Measurements from ENCODE around the gene VKORC1L1. TPM values are rescaled to one million over a fixed set of nuclear protein-coding genes. Genes with fewer than 3 reads are reported as not detected.
"Not testable (repeated sequence)": the region's sequence is repeated elsewhere in the genome, so short reads cannot be mapped to it uniquely, and the experiment has no call there.

The VKORC1L1 gene
- total RNA-seq, result 10 to 100 TPM; 13.5 to 13.8 TPM

DNA sequence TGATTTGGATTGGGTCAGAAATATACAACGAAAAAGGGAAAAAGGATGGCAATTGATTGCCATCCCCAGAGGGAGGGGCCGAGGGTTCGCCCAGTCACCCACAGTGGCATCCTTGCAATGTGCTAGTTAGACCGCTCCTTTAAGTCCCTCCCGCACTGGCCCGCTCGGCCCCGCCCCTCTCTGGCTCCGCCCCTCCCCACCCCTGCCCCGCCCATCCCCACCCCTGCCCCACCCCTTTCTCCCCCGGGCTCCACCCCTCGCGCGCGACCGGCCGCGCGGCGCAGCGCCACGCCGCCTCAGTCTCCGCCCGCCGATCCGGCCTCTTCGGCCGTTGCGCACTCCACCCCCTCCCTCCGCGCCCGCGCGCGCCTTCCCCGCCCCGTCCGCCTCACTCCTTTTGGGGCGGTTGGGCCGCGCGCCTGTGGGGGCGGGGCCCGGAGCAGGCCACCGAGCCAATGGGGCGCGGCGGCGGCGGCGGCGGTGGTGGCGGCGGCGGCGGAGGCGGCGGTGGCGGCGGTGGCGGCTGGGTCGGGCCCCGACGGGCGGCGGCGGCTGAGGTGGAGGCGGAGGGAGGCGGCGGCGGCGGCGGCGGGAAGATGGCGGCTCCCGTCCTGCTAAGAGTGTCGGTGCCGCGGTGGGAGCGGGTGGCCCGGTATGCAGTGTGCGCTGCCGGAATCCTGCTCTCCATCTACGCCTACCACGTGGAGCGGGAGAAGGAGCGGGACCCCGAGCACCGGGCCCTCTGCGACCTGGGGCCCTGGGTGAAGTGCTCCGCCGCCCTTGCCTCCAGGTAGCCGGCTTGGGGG lies at the start of gene VKORC1L1:
Gene VKORC1L1 (plus strand): TSS at position 299 of the 806 bp plus-strand sequence. CDS start 298 bp downstream, at position 597.
- POLR2A ChIA-PET, result no interaction called here
- Mint-ChIP-seq H3K27me3 (no peaks in the 10 kb centered on the region), H3K36me3 (ENCODE audit: low read depth) (peaks cover 1% of the 10 kb centered on the region), H3K9me3 (no peaks in the 10 kb centered on the region), H3K27ac (peak within 1 kb of the TSS; percentile 72), H3K4me3 (peak within 1 kb of the TSS; percentile 89), H3K4me1 (ENCODE audit: low read depth) (peaks cover 8% of the 10 kb centered on the region)
- DNase-seq (peak; percentile 94), ATAC-seq (peak; percentile 94)
- intact Hi-C loops (cut with micrococcal nuclease), result no loop called here
- TF ChIP-seq, protein P1, sequence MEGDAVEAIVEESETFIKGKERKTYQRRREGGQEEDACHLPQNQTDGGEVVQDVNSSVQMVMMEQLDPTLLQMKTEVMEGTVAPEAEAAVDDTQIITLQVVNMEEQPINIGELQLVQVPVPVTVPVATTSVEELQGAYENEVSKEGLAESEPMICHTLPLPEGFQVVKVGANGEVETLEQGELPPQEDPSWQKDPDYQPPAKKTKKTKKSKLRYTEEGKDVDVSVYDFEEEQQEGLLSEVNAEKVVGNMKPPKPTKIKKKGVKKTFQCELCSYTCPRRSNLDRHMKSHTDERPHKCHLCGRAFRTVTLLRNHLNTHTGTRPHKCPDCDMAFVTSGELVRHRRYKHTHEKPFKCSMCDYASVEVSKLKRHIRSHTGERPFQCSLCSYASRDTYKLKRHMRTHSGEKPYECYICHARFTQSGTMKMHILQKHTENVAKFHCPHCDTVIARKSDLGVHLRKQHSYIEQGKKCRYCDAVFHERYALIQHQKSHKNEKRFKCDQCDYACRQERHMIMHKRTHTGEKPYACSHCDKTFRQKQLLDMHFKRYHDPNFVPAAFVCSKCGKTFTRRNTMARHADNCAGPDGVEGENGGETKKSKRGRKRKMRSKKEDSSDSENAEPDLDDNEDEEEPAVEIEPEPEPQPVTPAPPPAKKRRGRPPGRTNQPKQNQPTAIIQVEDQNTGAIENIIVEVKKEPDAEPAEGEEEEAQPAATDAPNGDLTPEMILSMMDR (IDR thresholded peaks at IDR 0.05), result no peak
- CTCF ChIA-PET, result no interaction called here

DNA sequence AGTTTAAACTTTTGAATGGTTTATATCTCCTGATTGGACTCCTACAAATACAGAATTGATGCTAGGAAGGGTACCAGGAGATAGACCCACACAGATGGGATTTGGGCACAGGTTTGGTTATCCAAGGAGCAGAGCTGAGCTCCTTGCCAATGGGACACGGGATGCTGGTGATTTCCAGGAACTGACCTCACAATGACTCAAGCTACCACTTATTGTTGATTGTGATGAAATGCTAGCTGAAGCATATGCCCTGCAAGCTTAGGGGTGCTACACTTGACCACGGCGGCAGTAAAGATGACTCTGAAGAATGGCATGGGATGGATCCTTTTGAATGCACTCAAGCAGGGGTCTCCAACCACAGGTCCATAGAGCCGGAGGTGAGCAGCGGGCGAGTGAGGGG lies 45.5 kb upstream of the VKORC1L1 start:
- intact Hi-C loops (cut with micrococcal nuclease), result no loop called here

DNA sequence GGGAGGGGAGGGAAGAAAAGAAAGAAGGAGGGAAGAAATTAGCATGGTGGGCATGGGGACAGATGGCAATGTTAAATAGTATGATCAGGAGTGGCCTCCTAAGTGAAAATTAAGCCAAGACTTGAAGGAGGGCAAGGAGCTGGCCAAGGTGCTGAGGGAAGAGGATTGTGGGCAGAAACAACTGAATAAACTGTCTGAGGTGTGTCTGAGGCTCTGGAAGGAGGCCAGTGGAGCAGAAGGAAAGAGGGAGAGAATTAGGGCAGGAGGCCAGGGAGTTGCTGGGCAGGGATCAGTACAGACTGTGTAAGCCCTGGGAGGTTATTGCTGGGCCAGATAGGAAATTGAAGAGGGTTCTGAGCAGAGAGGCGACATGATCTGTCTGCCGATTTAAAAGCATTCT lies 40.6 kb upstream of the VKORC1L1 start:
- Mint-ChIP-seq H3K36me3 (ENCODE audit: low read depth) (no peaks in the 10 kb centered on the region), H3K27ac (no peak overlapping the region), H3K4me3 (no peak overlapping the region), H3K4me1 (ENCODE audit: low read depth) (peaks cover 4% of the 10 kb centered on the region), H3K9me3 (no peaks in the 10 kb centered on the region), H3K27me3 (no peaks in the 10 kb centered on the region)
- TF ChIP-seq, protein P1 (IDR thresholded peaks at IDR 0.05), result no peak
- POLR2A ChIA-PET, result no interaction called here
- no peak for ATAC-seq
- DNase-seq, result peak; percentile 19
- intact Hi-C loops (cut with micrococcal nuclease), result no loop called here
- CTCF ChIA-PET, result no interaction called here

More for the DNA sequence above, 45.5 kb upstream of the VKORC1L1 start:
- POLR2A ChIA-PET, result no interaction called here
- H3K9me3 Mint-ChIP-seq, result no peaks in the 10 kb centered on the region
- DNase-seq (no peak), ATAC-seq (no peak)
- TF ChIP-seq, protein P1 (IDR thresholded peaks at IDR 0.05), result no peak
- H3K36me3 Mint-ChIP-seq (ENCODE audit: low read depth), result no peaks in the 10 kb centered on the region
- no peak overlapping the region for H3K4me3 Mint-ChIP-seq
- no peak overlapping the region for H3K27ac Mint-ChIP-seq
- CTCF ChIA-PET, result interaction anchor here (0.7 kb wide), 1 partner anchor 844 kb away, joined by 3 read pairs; no protein-coding TSS in a partner anchor
- H3K27me3 Mint-ChIP-seq, result no peaks in the 10 kb centered on the region
- no peaks in the 10 kb centered on the region for H3K4me1 Mint-ChIP-seq (ENCODE audit: low read depth)

DNA sequence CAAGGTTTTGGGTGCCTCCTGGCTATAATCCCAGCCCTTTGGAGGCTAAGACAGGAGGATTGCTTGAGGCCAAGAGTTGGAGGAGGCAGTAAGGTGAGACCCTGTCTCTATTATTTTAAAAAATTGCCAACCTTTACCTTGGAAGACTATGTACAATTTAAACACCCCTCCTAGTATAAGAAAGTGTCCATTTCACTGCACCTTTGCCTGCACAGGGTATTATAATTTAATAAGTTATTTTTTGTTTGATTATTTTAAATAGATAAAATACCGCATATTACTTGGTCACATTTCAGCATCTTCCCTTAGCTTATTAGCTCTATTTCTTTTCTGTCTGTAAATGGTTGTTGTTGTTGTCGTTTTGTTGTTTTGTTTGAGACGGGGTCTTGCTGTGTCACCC lies 36.2 kb upstream of the VKORC1L1 start:
- POLR2A ChIA-PET; H3K36me3 Mint-ChIP-seq (ENCODE audit: low read depth); H3K27me3 Mint-ChIP-seq; ATAC-seq; H3K9me3 Mint-ChIP-seq; DNase-seq; H3K4me1 Mint-ChIP-seq (ENCODE audit: low read depth); CTCF ChIA-PET; intact Hi-C loops (cut with micrococcal nuclease); H3K27ac Mint-ChIP-seq; H3K4me3 Mint-ChIP-seq: not testable (repeated sequence)

DNA sequence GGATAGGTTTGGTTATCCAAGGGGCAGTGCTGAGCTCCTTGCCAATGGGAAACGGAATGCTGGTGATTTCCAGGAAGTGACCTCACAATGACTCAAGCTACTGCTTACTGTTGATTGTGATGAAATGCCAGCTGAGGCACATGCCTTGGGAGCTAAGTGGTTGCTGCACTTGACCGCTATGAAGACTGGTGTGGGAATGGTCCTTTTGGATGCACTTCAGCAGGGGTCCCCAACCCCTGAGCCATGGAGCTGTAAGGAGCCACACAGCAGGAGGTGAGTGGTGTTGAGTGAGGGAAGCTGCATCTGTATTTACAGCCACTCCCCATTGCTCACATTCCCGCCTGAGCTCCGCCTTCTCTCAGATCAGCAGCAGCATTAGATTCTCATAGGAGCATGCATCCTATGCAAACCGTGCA lies 35.3 kb upstream of the VKORC1L1 start:
- CTCF ChIA-PET, result interaction anchor here (0.7 kb wide), 1 partner anchor 115 kb away, joined by 4 read pairs; no protein-coding TSS in a partner anchor
- H3K27me3 Mint-ChIP-seq; POLR2A ChIA-PET; intact Hi-C loops (cut with micrococcal nuclease); H3K4me3 Mint-ChIP-seq; H3K4me1 Mint-ChIP-seq (ENCODE audit: low read depth); H3K9me3 Mint-ChIP-seq; H3K36me3 Mint-ChIP-seq (ENCODE audit: low read depth); ATAC-seq; DNase-seq; H3K27ac Mint-ChIP-seq: not testable (repeated sequence)

DNA sequence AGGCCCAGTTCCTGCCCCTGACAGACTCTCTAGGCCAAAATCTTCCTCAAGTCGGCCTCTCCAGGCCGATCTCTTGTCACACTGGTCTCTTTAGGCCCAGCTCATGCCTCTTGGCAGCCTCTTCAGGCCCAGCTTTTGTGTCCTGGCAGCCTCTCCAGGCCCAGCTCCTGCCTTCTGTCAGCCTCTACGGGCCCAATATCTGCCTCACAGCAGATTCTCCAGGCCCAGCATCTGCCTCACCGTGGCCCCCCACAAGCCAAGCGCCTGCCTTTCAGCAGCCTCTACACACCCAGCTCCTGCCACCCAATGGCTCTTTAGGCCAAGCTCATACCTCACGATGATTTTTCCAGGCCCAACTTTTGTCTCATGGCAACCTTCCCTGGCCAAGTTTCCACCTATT lies 33.0 kb upstream of the VKORC1L1 start:
- DNase-seq (no peak), ATAC-seq (no peak)
- Mint-ChIP-seq H3K4me3 (no peak overlapping the region), H3K27me3 (no peaks in the 10 kb centered on the region), H3K27ac (no peak overlapping the region), H3K36me3 (ENCODE audit: low read depth) (no peaks in the 10 kb centered on the region), H3K4me1 (ENCODE audit: low read depth) (peaks cover 4% of the 10 kb centered on the region), H3K9me3 (no peaks in the 10 kb centered on the region)
- CTCF ChIA-PET, result interaction anchor here (0.9 to 1.7 kb wide), 4 partner anchors 9 to 118 kb away, joined by 3 to 8 read pairs (median 4); no protein-coding TSS in a partner anchor
- POLR2A ChIA-PET, result no interaction called here
- intact Hi-C loops (cut with micrococcal nuclease), result no loop called here
- TF ChIP-seq, protein P1 (IDR thresholded peaks at IDR 0.05), result no peak

Measured in activated CD8-positive, alpha-beta T cell treated with anti-CD3 and anti-CD28 coated beads for 36 hours (primary cell).